Uterus (tissue), 4 donors: ENCODE measurements around the gene DLGAP1. TPM values are rescaled to one million over a fixed set of nuclear protein-coding genes. Genes with fewer than 3 reads are reported as not detected.

Source experiments
- DNase-seq, 2 donors: peaks; one replicate each; pipeline ENCODE4 v3.0.0-alpha.2; 2019 to 2020
- H3K27ac ChIP-seq, 2 donors: fragments of 200-600 bp; sonication (generic); 1 replicate in 1 of 2; 2 replicates in 1 of 2; pipeline ENCODE4 v1.5.1; 2016 to 2018
- H3K27me3 ChIP-seq, 2 donors: fragments of 200-600 bp; sonication (generic); one replicate each; pipeline ENCODE4 v1.5.1; 2018 to 2019; ENCODE audit warnings: control low read depth in 1 of 2
- H3K36me3 ChIP-seq, 2 donors: fragments of 200-600 bp; sonication (generic); one replicate each; pipeline ENCODE4 v1.5.1; 2019; ENCODE audit warnings: control low read depth in 1 of 2
- H3K4me1 ChIP-seq, 2 donors: fragments of 200-600 bp; sonication (generic); one replicate each; pipeline ENCODE4 v1.5.1; 2018 to 2019; ENCODE audit warnings: control low read depth in 1 of 2
- H3K4me3 ChIP-seq, 2 donors: fragments of 200-600 bp; sonication (generic); 1 replicate in 1 of 2; 2 replicates in 1 of 2; pipeline ENCODE4 v1.5.1; 2018 to 2019; ENCODE audit warnings: mild to moderate bottlenecking in 1 of 2
- H3K9me3 ChIP-seq, 2 donors: fragments of 200-600 bp; sonication (generic); one replicate each; pipeline ENCODE4 v1.5.1; 2019; ENCODE audit warnings: control low read depth in 1 of 2
- POLR2A ChIP-seq, 2 donors: fragments of 450-650 bp; IDR thresholded peaks; one replicate each; pipeline ENCODE4 v1.6.1; 2016; ENCODE audit warnings: antibody characterized with exemption in 2 of 2, mild to moderate bottlenecking in 1 of 2, moderate library complexity in 1 of 2
- intact Hi-C: fragments of 100-400 bp; cut with DNase I; formaldehyde crosslinking; loops from one replicate; pipeline ENCODE4 v1.15.1; 2023; ENCODE audit warnings: low total_unique reads
- total RNA-seq, 4 donors: library from RNA; depleted of rRNA in 3 of 4; stranded (reverse); fragments of >200 nt in 3 of 4; gene quantifications; one replicate each; pipeline versions ENCODE4 v1.1.0 to v1.2.4, GENCODE V29; 2014 to 2023
- TF ChIP-seq, protein P1 (sequence below), 4 experiments: fragments of 200-600 bp in 2 of 4; fragments of 450-650 bp in 2 of 4; sonication (generic) in 2 of 4; IDR thresholded peaks; one replicate each; pipeline ENCODE4 v1.5.1; 2016 to 2019; ENCODE audit warnings: antibody characterized with exemption in 4 of 4, mild to moderate bottlenecking in 2 of 4, moderate library complexity in 1 of 4
- donor health status: DM: yes; HTN: yes; CAD: no.

Gene DLGAP1
- total RNA-seq, 4 donors from 2014 or later: 1.0 to 9.6 (median 3.3) TPM

DNA sequence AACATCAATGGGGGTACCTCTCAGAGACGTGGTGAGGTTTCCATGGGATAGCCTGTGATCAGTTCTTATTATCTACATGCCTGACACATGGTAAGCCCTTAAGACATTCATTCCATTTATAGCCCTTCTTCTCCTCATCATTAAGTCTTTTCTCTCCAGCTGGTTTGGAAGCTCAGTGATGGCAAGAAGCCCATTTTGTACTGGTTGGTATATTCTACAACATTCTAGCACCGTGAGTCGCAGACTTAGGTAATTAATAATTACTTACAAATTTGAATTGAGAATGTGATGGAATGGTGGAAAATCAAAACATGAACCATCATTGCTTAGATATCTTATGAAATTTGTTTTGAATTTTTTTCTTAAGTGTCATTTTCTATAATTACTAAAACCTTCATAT lies 472.6 kb downstream of the DLGAP1 start:
- Histone ChIP-seq H3K4me1 (no peaks in the 10 kb centered on the region), H3K27ac (no peak overlapping the region), H3K36me3 (no peaks in the 10 kb centered on the region), H3K9me3 (no peaks in the 10 kb centered on the region), H3K4me3 (no peak overlapping the region), H3K27me3 (no peaks in the 10 kb centered on the region)
- intact Hi-C loops: no loop called here
- DNase-seq: no peak
- TF ChIP-seq, protein P1, sequence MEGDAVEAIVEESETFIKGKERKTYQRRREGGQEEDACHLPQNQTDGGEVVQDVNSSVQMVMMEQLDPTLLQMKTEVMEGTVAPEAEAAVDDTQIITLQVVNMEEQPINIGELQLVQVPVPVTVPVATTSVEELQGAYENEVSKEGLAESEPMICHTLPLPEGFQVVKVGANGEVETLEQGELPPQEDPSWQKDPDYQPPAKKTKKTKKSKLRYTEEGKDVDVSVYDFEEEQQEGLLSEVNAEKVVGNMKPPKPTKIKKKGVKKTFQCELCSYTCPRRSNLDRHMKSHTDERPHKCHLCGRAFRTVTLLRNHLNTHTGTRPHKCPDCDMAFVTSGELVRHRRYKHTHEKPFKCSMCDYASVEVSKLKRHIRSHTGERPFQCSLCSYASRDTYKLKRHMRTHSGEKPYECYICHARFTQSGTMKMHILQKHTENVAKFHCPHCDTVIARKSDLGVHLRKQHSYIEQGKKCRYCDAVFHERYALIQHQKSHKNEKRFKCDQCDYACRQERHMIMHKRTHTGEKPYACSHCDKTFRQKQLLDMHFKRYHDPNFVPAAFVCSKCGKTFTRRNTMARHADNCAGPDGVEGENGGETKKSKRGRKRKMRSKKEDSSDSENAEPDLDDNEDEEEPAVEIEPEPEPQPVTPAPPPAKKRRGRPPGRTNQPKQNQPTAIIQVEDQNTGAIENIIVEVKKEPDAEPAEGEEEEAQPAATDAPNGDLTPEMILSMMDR (IDR thresholded peaks at IDR 0.05): no peak

- intact Hi-C loops: no loop called here
- no peaks in the 10 kb centered on the region for H3K4me1 ChIP-seq
- TF ChIP-seq, protein P1 (IDR thresholded peaks at IDR 0.05): no peak
- no peak overlapping the region for H3K4me3 ChIP-seq
- no peaks in the 10 kb centered on the region for H3K36me3 ChIP-seq
- H3K27ac ChIP-seq: no peak overlapping the region
- no peaks in the 10 kb centered on the region for H3K27me3 ChIP-seq
- no peaks in the 10 kb centered on the region for H3K9me3 ChIP-seq
- DNase-seq: no peak
These were observed 476.1 kb downstream of the DLGAP1 start for GRCh38 chr18:3979024-3979423.

- Histone ChIP-seq H3K36me3 (no peaks in the 10 kb centered on the region), H3K27me3 (no peaks in the 10 kb centered on the region), H3K4me3 (no peak overlapping the region), H3K9me3 (no peaks in the 10 kb centered on the region), H3K4me1 (no peaks in the 10 kb centered on the region), H3K27ac (no peak overlapping the region)
- intact Hi-C loops: no loop called here
- no peak for DNase-seq
- no peak for TF ChIP-seq POLR2A (IDR thresholded peaks at IDR 0.05)
- TF ChIP-seq, protein P1 (IDR thresholded peaks at IDR 0.05): no peak
These were observed 481.8 kb downstream of the DLGAP1 start for GRCh38 chr18:3973191-3973850.

- Histone ChIP-seq H3K4me3 (no peak overlapping the region), H3K27ac (no peak overlapping the region)
- intact Hi-C loops: no loop called here
These were observed 482.7 kb downstream of the DLGAP1 start for GRCh38 chr18:3972291-3972930.

GRCh38 chr18:3970929-3971328 lies 484.2 kb downstream of the DLGAP1 start:
- H3K36me3 ChIP-seq: no peaks in the 10 kb centered on the region
- no peaks in the 10 kb centered on the region for H3K9me3 ChIP-seq
- DNase-seq: no peak
- no peaks in the 10 kb centered on the region for H3K27me3 ChIP-seq
- no peak overlapping the region for H3K27ac ChIP-seq
- H3K4me1 ChIP-seq: no peaks in the 10 kb centered on the region
- intact Hi-C loops: no loop called here
- TF ChIP-seq POLR2A (IDR thresholded peaks at IDR 0.05): no peak
- TF ChIP-seq, protein P1 (IDR thresholded peaks at IDR 0.05): no peak
- H3K4me3 ChIP-seq: no peak overlapping the region

More at GRCh38 chr18:3972291-3972930, 482.7 kb downstream of the DLGAP1 start:
- H3K27me3 ChIP-seq: no peaks in the 10 kb centered on the region
- no peaks in the 10 kb centered on the region for H3K9me3 ChIP-seq
- DNase-seq: no peak
- H3K4me1 ChIP-seq: no peaks in the 10 kb centered on the region
- no peaks in the 10 kb centered on the region for H3K36me3 ChIP-seq
- TF ChIP-seq POLR2A (IDR thresholded peaks at IDR 0.05): no peak
- TF ChIP-seq, protein P1 (IDR thresholded peaks at IDR 0.05): no peak
